Measurements from ENCODE around the gene SUN1. TPM values are rescaled to one million over a fixed set of nuclear protein-coding genes. Genes with fewer than 3 reads are reported as not detected.

SUN1 gene
- total RNA-seq, 1 experiment from 2014 or later: 158 TPM

- Mint-ChIP-seq H3K36me3 (peaks cover 76% of the 10 kb centered on the region), H3K4me1 (no peaks in the 10 kb centered on the region), H3K9me3 (no peaks in the 10 kb centered on the region), H3K4me3 (no peak overlapping the region), H3K27ac (no peak overlapping the region), H3K27me3 (ENCODE audit: low read depth) (no peaks in the 10 kb centered on the region)
- DNase-seq (ENCODE audit: low spot score) (no peak), ATAC-seq (no peak)
- no peak for TF ChIP-seq TCF7 (CRISPR knock-in tag; IDR thresholded peaks at IDR 0.05; ENCODE audit: low read depth)
- ChIA-PET POLR2A (no interaction called here), CTCF (no interaction called here)
Observed at GRCh38 chr7:865921-866320, 33.6 kb downstream of the SUN1 start.

DNA sequence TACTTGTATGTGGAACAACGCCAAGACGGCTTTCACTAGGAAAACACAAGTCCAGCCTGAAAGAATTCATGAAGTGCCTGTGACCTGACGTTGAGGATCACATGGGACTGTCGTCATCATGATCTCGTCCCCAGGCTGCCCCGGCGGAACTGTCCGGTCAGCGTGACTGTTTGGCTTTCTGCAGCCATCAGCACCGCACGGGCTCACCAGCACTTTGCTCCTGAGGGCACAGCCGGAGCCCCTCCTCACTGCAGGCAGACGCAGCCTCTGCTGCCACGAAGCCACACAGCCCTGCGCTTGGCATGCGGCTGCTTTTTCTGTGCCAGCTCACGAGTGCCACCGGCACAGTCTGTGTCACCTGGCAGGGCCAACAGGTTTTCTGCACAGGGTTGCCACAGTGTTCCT lies 34.7 kb downstream of the SUN1 start:
- CTCF ChIA-PET: no interaction called here

DNA sequence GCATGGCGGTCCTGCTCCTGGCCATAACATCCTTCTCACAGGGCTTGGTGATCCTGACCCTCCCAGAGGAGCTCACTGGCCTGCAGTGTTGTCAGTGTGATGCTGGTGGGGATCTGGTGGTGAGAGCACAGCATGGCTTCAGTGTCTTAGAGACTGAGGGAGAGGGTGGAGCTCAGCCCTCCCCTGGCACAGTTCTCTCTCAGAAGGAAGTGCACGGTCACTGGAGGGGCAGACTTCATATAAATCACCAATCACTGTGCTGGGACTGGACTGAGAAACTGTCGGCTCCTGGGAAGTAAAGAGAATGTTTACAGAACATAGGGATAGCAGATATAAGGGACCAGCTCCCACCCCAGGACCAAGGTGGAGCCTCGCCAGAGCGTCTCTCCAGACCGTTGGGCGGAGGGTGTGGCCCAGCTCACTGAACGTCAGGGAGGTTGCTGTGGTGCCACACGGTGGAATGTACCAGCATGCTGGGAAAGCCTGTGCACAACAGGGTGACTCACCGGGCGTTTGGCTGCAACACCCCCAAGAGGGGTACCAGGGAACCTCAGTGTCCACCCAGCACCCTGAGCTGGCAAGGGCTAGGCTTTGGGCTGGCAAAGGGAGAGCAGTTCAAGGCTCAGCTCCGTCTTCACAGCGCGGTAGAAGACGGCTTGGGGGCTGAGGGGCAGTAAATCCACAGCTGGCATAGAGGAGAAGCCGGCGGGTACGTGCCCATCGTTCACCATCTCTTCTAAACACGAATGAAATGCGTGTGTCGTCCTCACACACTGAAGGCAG lies 35.3 kb downstream of the SUN1 start:
- POLR2A ChIA-PET: no interaction called here
- TF ChIP-seq ZNF423 (CRISPR knock-in tag; IDR thresholded peaks at IDR 0.05) (no peak), CREM (CRISPR knock-in tag; IDR thresholded peaks at IDR 0.05) (no peak), ZNF416 (CRISPR knock-in tag; IDR thresholded peaks at IDR 0.05) (no peak), MXD4 (CRISPR knock-in tag; IDR thresholded peaks at IDR 0.05; ENCODE audit: borderline replicate concordance) (no peak)
- H3K4me1 Mint-ChIP-seq: no peaks in the 10 kb centered on the region
- no peaks in the 10 kb centered on the region for H3K27me3 Mint-ChIP-seq (ENCODE audit: low read depth)
- CTCF ChIA-PET: no interaction called here
- DNase-seq (ENCODE audit: low spot score): no peak
- H3K4me3 Mint-ChIP-seq: no peak overlapping the region
- ATAC-seq: no peak
- no peaks in the 10 kb centered on the region for H3K9me3 Mint-ChIP-seq
- peak overlapping the region; percentile 78 for H3K27ac Mint-ChIP-seq
- H3K36me3 Mint-ChIP-seq: peaks cover 74% of the 10 kb centered on the region

More for the DNA sequence above, 34.7 kb downstream of the SUN1 start:
- no peak overlapping the region for H3K4me3 Mint-ChIP-seq
- ATAC-seq: no peak
- H3K27me3 Mint-ChIP-seq (ENCODE audit: low read depth): no peaks in the 10 kb centered on the region
- no peaks in the 10 kb centered on the region for H3K4me1 Mint-ChIP-seq
- no peaks in the 10 kb centered on the region for H3K9me3 Mint-ChIP-seq
- H3K36me3 Mint-ChIP-seq: peaks cover 74% of the 10 kb centered on the region
- H3K27ac Mint-ChIP-seq: no peak overlapping the region
- POLR2A ChIA-PET: no interaction called here
- no peak for DNase-seq (ENCODE audit: low spot score)
- TF ChIP-seq FOXP1 (CRISPR knock-in tag; IDR thresholded peaks at IDR 0.05; ENCODE audit: borderline replicate concordance) (no peak), CBFB (CRISPR knock-in tag; IDR thresholded peaks at IDR 0.05; ENCODE audit: low read depth) (no peak), RELA (CRISPR knock-in tag; IDR thresholded peaks at IDR 0.05; ENCODE audit: borderline replicate concordance) (no peak), NR2C2 (CRISPR knock-in tag; IDR thresholded peaks at IDR 0.05) (no peak), ZBTB21 (CRISPR knock-in tag; IDR thresholded peaks at IDR 0.05; ENCODE audit: borderline replicate concordance) (no peak), CDX4 (CRISPR knock-in tag; IDR thresholded peaks at IDR 0.05; ENCODE audit: borderline replicate concordance) (no peak), PREB (CRISPR knock-in tag; IDR thresholded peaks at IDR 0.05; ENCODE audit: borderline replicate concordance) (no peak), SMAD4 (CRISPR knock-in tag; IDR thresholded peaks at IDR 0.05) (no peak), ATF1 (CRISPR knock-in tag; IDR thresholded peaks at IDR 0.05) (no peak), NFE2L1 (CRISPR knock-in tag; IDR thresholded peaks at IDR 0.05) (no peak), ZNF219 (CRISPR knock-in tag; IDR thresholded peaks at IDR 0.05; ENCODE audit: borderline replicate concordance) (no peak), CREM (CRISPR knock-in tag; IDR thresholded peaks at IDR 0.05) (no peak), CREB1 (CRISPR knock-in tag; IDR thresholded peaks at IDR 0.05) (no peak), MXD4 (CRISPR knock-in tag; IDR thresholded peaks at IDR 0.05; ENCODE audit: borderline replicate concordance) (no peak)
- TF ChIP-seq, protein P1, sequence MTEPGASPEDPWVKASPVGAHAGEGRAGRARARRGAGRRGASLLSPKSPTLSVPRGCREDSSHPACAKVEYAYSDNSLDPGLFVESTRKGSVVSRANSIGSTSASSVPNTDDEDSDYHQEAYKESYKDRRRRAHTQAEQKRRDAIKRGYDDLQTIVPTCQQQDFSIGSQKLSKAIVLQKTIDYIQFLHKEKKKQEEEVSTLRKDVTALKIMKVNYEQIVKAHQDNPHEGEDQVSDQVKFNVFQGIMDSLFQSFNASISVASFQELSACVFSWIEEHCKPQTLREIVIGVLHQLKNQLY (CRISPR knock-in tag; IDR thresholded peaks at IDR 0.05): no peak
- TF ChIP-seq, protein P2, sequence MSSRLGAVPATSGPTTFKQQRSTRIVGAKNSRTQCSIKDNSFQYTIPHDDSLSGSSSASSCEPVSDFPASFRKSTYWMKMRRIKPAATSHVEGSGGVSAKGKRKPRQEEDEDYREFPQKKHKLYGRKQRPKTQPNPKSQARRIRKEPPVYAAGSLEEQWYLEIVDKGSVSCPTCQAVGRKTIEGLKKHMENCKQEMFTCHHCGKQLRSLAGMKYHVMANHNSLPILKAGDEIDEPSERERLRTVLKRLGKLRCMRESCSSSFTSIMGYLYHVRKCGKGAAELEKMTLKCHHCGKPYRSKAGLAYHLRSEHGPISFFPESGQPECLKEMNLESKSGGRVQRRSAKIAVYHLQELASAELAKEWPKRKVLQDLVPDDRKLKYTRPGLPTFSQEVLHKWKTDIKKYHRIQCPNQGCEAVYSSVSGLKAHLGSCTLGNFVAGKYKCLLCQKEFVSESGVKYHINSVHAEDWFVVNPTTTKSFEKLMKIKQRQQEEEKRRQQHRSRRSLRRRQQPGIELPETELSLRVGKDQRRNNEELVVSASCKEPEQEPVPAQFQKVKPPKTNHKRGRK (CRISPR knock-in tag; IDR thresholded peaks at IDR 0.05; ENCODE audit: borderline replicate concordance): no peak
